Activated B cell treated with CpG ODN at 0.5 μM for 24 hours (primary cell): Measurements from ENCODE around the gene HIPK4. TPM values are rescaled to one million over a fixed set of nuclear protein-coding genes. Genes with fewer than 3 reads are reported as not detected.

ENCODE experiments used
- ATAC-seq: fragments of 200-7000 bp; cut with Tn5 transposase; one replicate; pipeline ENCODE4 v1.10.0; 2021; ENCODE audit warnings: low read depth, mild to moderate bottlenecking, moderate library complexity
- CTCF ChIA-PET: fragments of 350-600 bp; sonication (Branson Sonifier 250); formaldehyde crosslinking; loops from one replicate; lab custom pipeline; 2021; ENCODE audit warnings: antibody characterized with exemption; lab: Charles Lee
- POLR2A ChIA-PET: fragments of 350-600 bp; sonication (Branson Sonifier 250); formaldehyde crosslinking; loops from one replicate; lab custom pipeline; 2021; ENCODE audit warnings: antibody characterized with exemption; lab: Charles Lee
- DNase-seq: peaks from one replicate; pipeline ENCODE4 v3.0.0; 2022
- H3K27ac Mint-ChIP-seq: one replicate; pipeline ENCODE4 v1.8.0; 2020; ENCODE audit warnings: mixed read lengths
- H3K27me3 Mint-ChIP-seq: one replicate; pipeline ENCODE4 v1.8.0; 2021; ENCODE audit warnings: mixed read lengths
- H3K36me3 Mint-ChIP-seq: one replicate; pipeline ENCODE4 v1.8.0; 2021; ENCODE audit warnings: low read depth, mixed read lengths
- H3K4me1 Mint-ChIP-seq: one replicate; pipeline ENCODE4 v1.8.0; 2021; ENCODE audit warnings: mixed read lengths
- H3K4me3 Mint-ChIP-seq: one replicate; pipeline ENCODE4 v1.8.0; 2020; ENCODE audit warnings: mild to moderate bottlenecking, mixed read lengths
- H3K9me3 Mint-ChIP-seq: one replicate; pipeline ENCODE4 v1.8.0; 2020; ENCODE audit warnings: mixed read lengths
- intact Hi-C: fragments of 100-400 bp; cut with micrococcal nuclease; formaldehyde crosslinking; loops from one replicate; pipeline ENCODE4 v1.15.1; 2024
- total RNA-seq: library from RNA; stranded (reverse); gene quantifications from 2 replicates; pipeline ENCODE4 v1.2.3, GENCODE V29; 2022
- TF ChIP-seq, protein P1 (sequence below): fragments of 200-600 bp; IDR thresholded peaks from one replicate; pipeline ENCODE4 v1.8.0; 2022; ENCODE audit warnings: antibody characterized with exemption, mild to moderate bottlenecking

Gene HIPK4
- total RNA-seq, 1 donor from 2014 or later: 0.09 TPM

DNA sequence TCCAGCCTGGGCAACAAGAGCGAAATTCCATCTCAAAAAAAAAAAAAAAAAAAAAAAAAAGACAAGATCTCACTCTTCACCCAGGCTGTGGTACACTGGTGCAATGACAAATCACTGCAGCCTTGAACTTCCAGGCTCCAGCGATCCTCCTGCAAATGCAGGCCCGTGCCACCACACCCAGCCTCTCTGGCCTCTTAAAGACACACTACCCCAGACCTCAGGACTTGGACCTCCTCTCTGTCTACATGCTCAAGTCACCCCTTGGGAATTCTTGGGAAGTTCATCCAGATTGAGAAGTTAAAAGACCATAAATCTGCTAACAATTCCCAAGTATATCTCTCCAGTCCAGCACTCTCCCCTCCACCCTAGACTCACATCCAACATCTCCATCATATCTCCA is 10.6 kb upstream of the HIPK4 start:
- Mint-ChIP-seq H3K4me1 (peaks cover 16% of the 10 kb centered on the region), H3K27ac (no peak overlapping the region), H3K9me3 (no peaks in the 10 kb centered on the region), H3K27me3 (peaks cover 7% of the 10 kb centered on the region), H3K36me3 (no peaks in the 10 kb centered on the region), H3K4me3 (no peak overlapping the region)
- intact Hi-C loops: loop anchor here (5.0 kb wide), 1 partner anchor 377 kb away; the partner anchor contains the start of genes MIA and RAB4B
- DNase-seq (no peak), ATAC-seq (no peak)
- TF ChIP-seq, protein P1, sequence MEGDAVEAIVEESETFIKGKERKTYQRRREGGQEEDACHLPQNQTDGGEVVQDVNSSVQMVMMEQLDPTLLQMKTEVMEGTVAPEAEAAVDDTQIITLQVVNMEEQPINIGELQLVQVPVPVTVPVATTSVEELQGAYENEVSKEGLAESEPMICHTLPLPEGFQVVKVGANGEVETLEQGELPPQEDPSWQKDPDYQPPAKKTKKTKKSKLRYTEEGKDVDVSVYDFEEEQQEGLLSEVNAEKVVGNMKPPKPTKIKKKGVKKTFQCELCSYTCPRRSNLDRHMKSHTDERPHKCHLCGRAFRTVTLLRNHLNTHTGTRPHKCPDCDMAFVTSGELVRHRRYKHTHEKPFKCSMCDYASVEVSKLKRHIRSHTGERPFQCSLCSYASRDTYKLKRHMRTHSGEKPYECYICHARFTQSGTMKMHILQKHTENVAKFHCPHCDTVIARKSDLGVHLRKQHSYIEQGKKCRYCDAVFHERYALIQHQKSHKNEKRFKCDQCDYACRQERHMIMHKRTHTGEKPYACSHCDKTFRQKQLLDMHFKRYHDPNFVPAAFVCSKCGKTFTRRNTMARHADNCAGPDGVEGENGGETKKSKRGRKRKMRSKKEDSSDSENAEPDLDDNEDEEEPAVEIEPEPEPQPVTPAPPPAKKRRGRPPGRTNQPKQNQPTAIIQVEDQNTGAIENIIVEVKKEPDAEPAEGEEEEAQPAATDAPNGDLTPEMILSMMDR: no peak
- POLR2A ChIA-PET: no interaction called here
- CTCF ChIA-PET: no interaction called here

DNA sequence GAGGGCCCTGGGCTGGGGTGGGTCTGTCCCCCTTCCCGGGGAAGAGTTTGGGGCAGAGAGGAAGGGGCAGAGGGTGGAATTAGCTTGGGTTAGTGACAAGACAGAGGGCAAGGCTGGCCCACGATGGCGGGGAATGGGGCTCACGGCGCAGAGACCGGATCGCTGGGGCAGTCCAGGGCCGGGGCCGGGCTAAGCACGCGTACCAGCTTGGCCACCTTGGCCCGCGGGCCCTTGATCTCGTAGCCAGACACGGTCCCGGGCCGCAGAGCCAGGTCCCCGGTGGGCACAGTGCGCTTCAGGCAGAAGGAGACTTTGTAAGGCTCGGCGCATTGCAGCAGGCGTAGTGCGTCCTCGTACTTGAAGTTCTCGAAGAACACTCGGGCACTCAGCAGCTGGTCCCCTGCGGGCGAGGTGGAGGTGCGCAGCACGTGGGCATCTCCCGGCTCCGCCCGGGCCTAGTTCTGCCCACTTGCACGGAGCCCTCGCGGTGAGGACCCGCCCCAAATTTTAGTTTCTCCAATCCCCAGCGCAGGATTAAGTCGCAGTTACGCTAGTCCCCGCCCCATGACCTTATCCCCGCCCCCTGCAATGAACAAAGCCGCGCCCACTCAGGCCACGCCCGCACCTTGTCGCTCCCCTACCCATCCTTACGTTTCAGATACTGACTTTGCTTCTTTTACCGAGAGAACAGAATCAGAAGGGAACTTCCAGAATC is 8.6 kb upstream of the HIPK4 start:
- Mint-ChIP-seq H3K4me3 (peak overlapping the region; percentile 2), H3K36me3 (no peaks in the 10 kb centered on the region), H3K9me3 (no peaks in the 10 kb centered on the region), H3K27me3 (peaks cover 7% of the 10 kb centered on the region), H3K27ac (no peak overlapping the region), H3K4me1 (peaks cover 11% of the 10 kb centered on the region)
- TF ChIP-seq, protein P1: no peak
- DNase-seq (no peak), ATAC-seq (peak; percentile 56)
- POLR2A ChIA-PET: no interaction called here
- CTCF ChIA-PET: no interaction called here
- intact Hi-C loops: no loop called here

DNA sequence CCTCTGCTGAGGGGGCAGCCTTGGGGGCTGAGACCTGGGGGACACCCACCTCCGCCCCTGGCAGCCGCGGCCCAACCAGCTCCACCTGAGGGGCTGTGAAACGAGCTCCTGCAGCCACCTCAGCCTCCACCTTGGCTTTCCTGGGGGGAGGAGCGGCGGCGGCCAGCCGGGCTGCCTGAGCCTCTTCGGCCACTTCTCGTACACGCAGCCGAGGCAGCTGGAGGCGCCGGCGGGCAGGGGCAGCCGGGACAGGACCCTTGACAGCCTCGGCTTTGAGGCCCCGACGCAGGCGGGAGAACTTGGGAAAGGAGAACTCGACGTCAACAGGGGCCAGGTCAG is 7.6 kb upstream of the HIPK4 start:
- no peaks in the 10 kb centered on the region for H3K36me3 Mint-ChIP-seq
- ChIA-PET POLR2A (no interaction called here), CTCF (no interaction called here)
- no peaks in the 10 kb centered on the region for H3K9me3 Mint-ChIP-seq
- no peak overlapping the region for H3K27ac Mint-ChIP-seq
- ATAC-seq (no peak), DNase-seq (no peak)
- intact Hi-C loops: no loop called here
- TF ChIP-seq, protein P1: no peak
- peaks cover 7% of the 10 kb centered on the region for H3K27me3 Mint-ChIP-seq
- H3K4me3 Mint-ChIP-seq: no peak overlapping the region
- peaks cover 6% of the 10 kb centered on the region for H3K4me1 Mint-ChIP-seq

DNA sequence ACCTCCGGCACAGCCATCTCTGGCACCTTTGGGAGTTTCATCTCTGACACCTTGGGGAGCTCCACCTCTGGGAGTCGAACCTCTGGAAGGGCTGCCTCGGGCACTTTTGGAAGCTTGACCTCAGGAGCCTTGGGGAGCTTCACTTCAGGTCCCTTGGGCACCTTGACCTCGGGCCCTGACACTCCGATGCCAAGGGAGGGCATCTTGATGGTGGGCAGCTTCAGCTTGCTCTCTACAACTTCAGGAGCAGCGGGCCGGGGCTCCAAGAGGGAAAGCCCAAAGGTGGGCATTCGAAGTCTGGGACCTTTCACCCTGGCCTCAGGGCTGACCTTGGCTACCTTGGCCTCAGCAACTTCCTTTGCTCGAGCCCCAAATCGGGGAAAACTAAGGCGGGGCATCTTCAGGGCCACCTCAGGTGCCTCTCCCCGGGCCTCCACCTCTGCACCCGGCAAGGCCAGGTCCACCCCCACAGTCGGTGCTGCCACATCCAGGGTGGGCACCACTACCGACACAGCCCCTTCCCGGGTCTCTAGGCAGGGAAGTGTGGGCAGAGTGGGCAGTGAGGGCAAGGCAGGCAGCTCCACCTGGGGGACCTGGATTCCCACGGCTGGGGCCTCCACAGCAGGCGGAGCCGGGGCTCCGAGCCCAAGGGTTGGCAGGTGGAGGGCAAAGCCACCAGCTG is 7.0 kb upstream of the HIPK4 start:
- ATAC-seq (no peak), DNase-seq (no peak)
- Mint-ChIP-seq H3K27me3 (peaks cover 7% of the 10 kb centered on the region), H3K36me3 (no peaks in the 10 kb centered on the region), H3K27ac (no peak overlapping the region), H3K9me3 (no peaks in the 10 kb centered on the region), H3K4me1 (peaks cover 6% of the 10 kb centered on the region), H3K4me3 (no peak overlapping the region)
- ChIA-PET CTCF (no interaction called here), POLR2A (no interaction called here)
- intact Hi-C loops: no loop called here
- TF ChIP-seq, protein P1: no peak

DNA sequence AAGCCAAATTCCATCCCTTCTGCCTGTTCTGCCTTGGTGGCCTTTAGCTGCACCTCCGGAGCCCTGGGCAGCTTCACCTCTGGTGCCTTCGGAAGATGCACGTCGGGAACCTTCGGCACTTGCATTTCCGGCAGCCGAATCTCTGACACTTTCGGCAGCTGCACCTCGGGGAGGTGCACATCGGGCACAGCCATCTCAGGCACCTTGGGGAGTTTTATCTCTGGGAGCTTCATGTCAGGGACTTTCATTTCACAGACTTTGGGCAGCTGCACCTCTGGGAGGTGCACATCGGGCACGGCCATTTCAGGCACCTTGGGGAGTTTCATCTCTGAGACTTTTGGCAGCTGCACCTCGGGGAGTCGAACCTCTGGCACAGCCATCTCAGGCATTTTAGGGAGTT is 6.0 kb upstream of the HIPK4 start:
- no peak for DNase-seq
- intact Hi-C loops: no loop called here
- Mint-ChIP-seq H3K4me3 (no peak overlapping the region), H3K27ac (no peak overlapping the region), H3K27me3 (peaks cover 7% of the 10 kb centered on the region), H3K9me3 (no peaks in the 10 kb centered on the region), H3K36me3 (no peaks in the 10 kb centered on the region), H3K4me1 (peaks cover 6% of the 10 kb centered on the region)
- ATAC-seq: no peak
- TF ChIP-seq, protein P1: no peak
- POLR2A ChIA-PET: no interaction called here
- CTCF ChIA-PET: interaction anchor here (0.6 kb wide), 1 partner anchor 177 kb away, joined by 4 read pairs; no protein-coding TSS in a partner anchor
